NCI-H345 treated with DMSO at 0.1 percent for 48 hours (cell line): ENCODE data around the gene CD81.

Source experiments
- DNase-seq: peaks from one replicate; lab custom pipeline; 2025; ENCODE audit not compliant: unreplicated experiment; lab: John Stamatoyannopoulos, UW

The CD81 gene

DNA sequence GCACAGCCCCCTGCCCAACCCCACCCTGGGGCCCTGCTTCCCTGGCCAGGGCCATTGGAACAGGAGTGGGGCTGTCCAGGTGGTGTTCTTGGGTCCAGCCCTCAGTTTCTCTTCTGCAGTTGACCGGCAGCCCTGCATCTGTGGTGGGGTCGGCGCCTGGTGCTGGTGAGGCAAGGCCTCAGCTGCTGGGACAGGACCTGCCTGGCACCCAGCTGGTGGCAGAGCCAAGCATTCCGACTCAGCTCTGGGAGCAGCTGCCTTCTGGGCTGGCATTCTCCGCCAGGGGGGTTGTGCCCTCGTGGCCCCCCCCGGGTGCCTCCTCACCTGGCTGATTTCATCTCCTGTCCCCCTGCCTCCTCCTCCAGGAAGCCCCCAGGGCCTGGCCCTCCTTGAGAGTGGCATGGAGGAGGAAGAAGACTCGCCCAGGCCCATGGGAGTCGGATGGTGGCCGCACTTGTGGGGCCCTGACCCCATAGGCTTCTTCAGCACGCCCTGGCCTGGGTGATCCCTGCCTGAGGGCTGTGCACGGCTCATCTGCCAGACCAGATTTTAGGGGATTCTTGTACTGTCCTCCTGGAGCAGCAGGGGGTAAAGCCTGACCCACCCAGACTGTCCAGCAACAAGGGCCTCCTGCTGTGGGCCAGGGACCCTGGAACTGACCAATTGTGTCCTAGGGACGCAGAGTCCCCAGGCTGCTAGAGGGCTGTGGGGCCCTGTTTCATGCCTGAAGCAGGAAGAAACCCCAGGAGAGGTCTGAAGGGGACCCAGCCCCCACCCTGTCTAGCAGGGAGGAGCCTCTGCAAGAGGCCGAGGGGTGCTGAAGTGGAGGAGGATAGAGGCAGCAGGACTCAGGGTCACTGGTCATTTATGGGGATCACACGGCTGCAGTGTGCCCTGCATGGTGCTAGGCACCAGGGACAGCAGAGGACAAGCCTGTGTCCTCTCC lies 11.6 kb downstream of the CD81 start:
- DNase-seq = no peak

DNA sequence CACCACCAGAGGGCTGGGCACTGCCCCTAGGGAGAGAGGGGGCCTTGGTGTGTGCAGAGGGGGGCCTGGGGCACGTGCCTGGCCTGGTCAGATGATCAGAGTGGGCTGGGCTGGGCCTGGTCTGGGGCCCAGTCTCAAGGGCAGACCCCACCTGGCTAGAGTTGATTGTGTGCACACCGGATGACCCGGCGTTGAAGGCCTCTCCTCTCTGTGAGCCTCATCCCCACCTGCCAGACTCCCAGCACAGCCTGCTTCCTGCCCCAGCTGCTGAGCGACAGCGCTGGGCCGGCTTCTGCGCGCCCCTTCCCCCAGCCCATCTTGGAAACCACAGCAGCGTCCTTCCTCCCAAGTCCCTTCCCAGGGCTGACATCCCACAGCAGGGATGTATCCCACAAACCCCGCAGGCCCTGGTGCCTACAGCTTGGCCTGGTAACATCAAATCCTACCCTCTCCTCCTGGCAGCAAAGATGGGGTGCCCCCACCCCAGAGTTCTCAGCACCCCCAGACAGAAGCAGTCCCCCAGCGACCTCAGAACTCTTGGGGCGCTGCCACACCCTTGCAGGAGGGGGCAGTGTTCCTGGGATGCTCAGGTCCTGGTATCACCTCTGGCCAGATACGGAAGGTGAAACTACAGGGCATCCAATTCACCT lies 12.4 kb downstream of the CD81 start:
- DNase-seq = no peak

DNA sequence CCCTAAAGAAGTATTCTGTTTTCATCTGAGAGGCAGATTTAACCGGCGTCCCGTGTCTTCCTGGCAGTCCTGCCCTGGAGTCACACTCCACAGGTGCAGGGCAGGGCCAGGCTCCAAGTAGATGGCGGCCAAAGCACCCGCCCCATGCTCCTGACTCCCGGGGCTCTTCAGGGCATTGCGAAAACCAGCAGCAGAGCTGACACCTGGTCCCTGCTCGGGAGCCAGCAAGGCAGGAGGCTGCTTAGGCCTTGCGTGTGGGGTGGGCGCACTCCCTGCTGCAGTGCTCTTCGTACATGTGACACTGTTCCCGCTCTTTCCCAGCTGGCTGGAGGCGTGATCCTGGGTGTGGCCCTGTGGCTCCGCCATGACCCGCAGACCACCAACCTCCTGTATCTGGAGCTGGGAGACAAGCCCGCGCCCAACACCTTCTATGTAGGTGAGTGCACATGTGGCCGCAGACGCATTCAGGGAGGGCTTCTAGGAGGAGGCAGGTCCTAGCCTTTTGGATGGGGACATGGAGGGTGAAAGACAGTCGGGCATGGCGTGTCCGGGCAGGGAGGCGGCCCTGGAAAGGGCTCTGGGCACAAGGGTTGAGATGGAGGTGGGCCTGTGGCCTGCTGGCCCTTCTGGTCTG lies 13.1 kb downstream of the CD81 start:
- no peak for DNase-seq

DNA sequence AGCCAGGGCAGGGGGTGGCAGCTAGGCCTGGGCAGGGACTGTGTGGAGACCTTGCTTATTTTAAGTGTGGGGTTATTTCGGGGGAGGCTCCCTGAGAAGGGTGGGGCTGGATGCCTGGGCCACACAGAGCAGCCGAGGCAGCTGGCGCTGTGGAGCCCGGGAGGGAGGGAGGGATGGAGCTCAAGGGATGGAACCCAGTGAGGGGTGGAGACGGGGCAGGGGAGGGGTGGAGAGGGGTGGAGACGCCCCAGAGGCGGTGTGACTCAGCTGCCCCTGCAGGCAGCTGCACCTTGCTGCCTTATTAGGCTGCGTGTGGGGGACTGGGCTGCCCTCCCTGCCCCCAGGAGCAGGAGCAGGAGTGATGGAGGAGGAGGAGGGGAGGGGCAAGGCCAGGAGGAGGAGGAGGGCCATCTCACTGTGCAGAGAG lies 13.6 kb downstream of the CD81 start:
- peak; percentile 23 for DNase-seq

DNA sequence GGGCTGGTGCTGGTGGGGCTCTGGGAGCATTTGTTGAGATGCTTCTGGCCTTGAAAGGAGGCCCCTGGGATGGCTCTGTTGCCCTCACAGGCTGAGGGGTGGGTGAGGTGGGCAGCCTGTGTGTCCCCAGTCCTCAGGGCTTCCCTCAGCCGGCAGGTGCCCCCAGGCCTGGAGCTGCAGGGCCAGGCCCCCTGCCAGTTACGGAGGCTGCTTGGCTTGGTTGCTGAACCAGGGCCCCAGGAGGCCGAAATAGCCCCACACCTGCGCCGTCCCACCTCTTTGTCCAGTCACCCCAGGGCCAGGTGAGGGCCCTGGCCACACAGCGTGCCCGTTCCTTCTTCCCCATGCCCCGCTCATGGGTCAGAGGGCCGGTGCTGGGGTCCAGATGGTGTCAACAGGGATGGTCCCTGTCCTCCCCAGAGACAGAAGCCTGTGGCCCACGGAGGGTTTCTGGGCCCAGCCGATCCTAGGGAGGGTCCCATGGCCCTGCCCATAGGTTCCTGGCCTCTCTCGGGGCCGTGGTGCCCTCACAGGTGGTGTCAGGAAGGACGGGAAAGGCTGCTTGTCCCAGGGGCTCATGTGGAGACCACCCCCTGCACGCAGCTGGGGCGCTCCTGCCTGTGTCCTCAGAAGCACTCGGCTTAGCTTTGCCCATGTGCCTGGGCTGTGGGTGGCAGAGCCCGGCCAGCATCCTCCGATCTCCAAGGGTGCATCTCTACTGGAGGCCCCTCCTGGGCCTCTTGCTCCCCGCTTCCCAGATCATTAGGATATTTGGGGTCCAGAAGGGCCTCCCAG lies 14.3 kb downstream of the CD81 start:
- DNase-seq = no peak

DNA sequence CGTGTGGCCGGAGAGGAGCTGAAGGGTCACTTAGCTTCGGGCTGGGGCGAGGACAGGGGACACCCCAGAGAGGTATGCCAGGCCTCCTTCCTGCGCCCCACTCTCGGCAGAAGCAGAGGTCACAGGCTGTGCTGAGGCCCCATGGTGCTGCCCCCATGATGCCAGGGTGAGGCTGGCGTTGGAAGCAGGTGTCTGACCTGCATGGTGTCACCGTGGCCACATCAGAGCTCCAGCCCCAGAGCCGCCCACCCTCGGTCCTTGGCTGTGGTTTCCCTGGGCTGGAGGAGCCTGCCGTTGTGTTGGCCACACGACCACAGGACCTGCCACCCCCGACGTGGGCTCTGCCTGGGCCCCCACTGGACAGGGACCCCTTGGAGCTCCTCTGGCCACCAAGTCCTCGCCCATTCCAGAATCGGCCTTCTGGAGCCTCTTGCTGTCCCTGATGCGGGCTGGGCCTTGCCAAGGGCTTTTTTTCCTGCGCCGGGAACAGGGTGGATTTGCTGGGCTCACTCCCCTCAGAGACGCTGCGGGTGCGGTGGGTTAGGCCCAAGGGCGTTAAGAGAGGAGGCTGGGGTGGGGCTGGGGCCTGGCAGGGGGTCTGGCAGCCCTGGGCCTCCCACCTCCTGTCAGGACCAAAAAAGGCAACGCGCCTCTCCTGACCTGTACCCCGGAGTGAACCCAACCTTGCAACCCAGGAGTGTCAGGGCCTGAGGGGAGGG lies 15.3 kb downstream of the CD81 start:
- no peak for DNase-seq

DNA sequence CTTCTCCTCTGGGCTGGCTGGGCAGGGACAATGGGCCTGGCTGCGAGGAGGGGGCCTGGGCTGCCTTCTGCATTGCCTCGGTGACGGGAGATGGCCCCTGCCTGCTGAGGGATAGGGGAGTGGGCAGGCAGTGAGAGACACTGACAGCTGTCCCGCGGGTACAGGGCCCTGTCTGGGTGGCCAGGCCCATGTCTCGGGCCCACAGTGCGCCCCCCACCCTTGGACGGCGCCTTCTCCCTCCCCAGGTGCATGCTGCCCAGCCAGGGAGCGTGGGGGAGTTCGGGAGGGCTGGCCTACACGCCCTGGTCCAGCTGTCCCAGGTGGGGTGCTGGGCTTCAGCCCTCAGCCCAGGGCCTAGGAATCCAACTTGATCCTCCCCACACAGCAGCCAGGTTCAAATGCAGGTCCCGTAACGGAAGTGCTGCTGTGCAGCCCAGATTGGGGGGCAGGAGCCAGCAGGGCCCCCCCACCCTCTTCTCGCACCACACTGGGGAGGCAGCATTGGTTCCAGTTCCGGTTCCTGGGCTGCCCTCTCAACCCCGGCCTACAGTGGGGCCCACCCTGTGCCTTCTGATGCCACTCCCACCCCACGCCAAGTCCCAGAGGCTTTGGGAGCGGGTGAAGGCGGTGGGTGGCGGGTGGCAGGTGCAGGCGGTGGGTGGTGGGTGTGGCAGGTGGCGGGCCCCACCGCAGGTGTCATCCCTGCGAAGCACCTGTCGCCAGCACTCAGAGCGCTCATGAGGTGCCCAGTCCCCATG lies 16.2 kb downstream of the CD81 start:
- no peak for DNase-seq

DNA sequence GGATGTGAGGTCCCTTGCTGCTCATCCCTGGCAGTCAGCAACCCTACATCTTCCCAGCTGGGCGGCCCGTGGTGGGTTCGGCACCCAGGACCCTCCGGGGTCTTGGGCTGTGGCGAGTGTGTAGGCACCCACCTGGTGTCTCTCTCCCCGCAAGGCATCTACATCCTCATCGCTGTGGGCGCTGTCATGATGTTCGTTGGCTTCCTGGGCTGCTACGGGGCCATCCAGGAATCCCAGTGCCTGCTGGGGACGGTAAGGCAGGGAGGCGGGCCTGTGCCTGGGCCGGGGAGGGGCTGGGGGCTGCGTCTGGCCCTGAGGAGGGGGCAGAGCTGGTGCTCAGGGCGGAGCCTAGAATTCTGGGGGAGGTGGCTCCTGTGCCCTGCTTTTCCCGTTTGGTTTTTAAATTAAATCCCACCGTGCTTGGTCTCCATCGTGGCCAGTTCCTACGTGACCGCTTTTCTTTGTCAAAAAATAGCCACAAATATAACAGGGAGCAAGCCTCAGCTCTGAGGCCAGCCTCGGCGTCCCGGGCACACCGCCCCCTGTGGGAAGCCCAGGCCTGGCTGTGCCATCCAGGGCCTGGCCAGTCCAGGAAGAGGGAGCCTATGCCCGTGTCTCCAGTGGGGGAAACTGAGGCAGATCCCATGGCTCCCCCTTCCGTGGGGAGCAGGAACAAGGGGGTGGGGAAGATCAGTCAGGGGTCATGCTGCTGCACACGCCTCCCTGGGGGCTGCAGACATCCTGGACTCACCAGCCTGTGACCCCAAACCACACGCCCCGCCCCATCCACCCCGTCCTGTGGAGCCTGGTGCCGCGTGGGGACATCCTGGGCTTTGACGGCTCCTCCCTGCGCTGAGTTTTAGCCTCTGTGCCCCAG lies 17.1 kb downstream of the CD81 start:
- DNase-seq = no peak

DNA sequence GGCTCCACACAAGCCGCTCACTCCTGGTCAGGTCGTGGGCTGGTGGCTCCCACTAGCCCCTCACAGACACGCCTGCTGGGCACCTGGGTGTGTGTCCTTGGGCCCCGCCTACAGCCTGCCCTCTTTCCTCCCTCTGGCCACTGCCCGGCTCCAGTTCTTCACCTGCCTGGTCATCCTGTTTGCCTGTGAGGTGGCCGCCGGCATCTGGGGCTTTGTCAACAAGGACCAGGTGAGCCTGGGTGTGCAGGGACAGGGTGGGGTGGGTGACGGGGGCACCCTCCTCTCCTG lies 17.7 kb downstream of the CD81 start:
- no peak for DNase-seq

DNA sequence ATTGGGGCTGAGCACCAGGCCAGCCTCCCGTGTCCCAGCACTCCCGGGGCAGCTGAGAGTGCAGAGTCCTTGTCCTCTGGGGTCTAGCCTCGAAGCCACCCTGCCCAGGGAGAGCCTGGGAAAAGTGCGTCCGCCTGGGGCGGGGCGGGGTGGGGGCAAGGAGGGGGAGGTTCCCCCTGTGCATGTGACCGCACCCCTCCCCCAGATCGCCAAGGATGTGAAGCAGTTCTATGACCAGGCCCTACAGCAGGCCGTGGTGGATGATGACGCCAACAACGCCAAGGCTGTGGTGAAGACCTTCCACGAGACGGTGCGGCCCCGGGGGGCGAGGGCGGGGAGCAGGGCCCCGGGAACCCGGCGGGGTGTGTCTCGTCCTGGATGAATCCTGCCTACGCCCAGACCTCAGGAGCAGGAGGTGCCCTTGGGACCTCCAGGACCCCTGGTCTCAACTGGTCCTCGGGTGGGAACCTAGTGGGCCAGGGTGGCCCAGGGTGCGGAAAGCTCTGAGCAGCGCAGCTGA lies 18.2 kb downstream of the CD81 start:
- no peak for DNase-seq

DNA sequence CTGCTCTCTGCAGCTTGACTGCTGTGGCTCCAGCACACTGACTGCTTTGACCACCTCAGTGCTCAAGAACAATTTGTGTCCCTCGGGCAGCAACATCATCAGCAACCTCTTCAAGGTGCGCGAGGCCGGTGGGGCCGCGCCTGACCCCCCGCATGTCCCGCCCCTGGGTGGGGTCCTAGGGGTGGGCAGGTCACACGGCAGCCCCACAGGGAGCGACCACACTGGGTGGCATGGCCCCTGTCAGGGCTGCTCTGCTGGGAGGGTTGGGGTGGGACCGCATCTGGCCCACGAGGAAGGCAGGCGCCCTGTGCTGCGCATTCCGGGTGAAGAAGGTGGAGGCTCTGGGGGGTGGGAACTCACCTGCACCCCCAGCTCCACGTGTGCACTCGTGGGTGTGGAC lies 18.7 kb downstream of the CD81 start:
- no peak for DNase-seq

DNA sequence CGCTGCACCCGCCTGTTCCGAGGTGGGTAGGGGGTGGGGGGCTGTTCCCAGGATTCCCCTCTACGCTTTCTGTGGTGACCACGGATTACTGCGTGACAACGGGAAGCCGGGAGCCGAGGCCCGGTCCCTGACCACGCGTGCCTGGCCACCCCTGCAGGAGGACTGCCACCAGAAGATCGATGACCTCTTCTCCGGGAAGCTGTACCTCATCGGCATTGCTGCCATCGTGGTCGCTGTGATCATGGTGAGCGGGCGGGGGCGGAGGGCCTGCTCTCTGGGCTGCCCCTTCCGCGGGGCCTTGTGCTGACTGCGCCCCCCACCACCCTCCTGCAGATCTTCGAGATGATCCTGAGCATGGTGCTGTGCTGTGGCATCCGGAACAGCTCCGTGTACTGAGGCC lies 19.4 kb downstream of the CD81 start:
- DNase-seq = no peak

DNA sequence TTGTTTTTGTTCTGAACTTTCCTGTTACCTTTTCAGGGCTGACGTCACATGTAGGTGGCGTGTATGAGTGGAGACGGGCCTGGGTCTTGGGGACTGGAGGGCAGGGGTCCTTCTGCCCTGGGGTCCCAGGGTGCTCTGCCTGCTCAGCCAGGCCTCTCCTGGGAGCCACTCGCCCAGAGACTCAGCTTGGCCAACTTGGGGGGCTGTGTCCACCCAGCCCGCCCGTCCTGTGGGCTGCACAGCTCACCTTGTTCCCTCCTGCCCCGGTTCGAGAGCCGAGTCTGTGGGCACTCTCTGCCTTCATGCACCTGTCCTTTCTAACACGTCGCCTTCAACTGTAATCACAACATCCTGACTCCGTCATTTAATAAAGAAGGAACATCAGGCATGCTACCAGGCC lies 19.9 kb downstream of the CD81 start:
- DNase-seq = no peak

DNA sequence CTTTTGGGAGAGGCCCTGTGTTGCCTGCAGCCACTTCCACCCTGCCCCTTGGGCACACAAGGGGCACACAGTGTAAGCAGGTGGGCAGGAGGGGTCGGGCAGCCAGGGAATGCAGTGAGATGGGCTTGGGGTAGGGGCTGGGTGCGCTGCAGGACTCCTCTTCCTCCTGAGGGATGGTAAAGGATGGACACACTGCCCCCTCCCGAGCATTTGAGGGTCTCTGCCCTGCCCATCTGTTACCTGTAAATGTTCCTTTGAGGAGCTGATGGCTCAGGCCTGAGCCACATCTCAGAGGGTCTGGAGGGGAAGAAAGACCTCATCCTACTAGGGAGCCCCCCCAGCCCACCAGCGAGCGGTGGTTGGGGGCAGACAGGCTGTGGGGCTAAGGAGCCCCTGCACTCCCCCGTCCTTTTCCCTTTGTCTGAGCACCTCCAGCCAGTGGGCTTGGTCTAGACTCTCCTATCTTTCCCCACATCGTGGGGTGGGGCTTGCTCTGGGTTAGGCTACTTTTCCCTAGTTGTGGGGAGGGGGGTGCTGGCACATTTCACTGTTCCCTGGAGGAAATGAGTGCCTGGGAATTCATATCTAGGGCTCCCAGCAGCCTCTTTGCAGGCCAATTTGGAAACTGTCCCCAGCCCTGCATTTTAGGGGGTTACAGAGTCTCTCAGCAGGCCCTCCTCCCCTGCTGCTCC lies 21.7 kb downstream of the CD81 start:
- DNase-seq = no peak

DNA sequence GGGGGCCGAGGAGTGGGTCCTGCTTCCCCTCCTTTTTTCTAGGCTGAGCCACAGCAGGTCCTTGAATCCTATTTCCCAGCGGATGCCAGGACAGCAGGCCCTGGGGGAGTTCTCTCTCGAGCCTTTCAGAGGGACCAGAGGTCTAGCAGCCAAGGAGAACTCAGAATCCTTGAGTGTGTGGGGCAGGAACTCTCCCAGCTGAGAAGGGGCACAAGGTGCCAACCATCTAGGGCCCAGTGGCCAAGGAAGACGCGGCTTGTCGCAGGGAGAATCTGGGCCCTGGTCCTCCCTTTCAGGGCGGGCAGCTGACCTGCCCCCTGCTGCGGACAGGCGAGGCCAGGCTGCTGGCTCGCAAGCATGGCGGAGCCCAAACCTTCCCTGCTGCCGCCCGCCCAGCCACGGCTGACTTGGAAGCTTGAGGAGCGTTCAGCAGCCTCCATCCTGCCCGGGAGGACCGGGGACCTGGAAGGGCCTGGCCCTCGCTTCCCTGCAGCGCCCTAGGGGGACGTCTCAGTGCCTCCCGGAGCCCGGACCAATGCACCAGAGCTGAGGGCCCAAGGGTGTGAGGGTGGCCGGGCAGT lies 22.5 kb downstream of the CD81 start:
- no peak for DNase-seq

DNA sequence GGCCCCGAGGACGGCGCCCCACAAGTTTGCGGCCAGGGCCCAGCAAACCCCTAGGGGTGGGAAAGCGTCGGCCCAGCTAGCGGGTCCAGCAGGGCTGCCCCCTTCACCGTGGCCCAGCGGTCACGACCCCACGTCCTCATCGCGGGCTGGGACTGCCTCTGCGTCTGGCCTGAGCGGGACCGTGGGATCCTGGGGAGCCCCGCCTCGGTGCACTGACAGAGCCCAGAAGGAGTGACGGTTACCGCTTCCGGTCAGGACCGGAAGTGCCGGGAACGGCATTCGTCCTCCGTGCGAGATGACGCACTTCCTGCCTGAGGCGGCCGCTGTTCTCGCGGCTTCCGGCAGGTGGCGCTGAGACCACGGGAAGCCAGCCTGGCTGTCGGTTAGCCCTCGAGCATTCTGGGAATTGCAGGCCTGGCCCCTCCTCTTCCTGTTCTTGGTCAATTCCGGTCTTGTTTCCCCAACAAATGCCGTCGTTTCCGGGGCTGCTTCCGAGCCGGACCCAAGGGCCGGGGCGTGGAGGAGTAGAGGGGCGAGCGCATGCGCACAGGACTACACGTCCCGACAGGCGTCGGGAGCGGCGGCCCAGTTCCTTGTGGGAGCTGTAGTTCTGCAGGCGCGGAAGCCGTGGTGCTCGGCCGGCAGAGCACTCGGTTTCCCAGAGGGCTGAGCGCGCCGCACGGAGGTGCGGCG lies 23.1 kb downstream of the CD81 start, which contains the start of gene TSSC4:
TSS of gene TSSC4 (plus strand) at position 682 of the 693 bp plus-strand sequence. CDS start 1,884 bp downstream, outside the sequence.
- peak; percentile 99 for DNase-seq

DNA sequence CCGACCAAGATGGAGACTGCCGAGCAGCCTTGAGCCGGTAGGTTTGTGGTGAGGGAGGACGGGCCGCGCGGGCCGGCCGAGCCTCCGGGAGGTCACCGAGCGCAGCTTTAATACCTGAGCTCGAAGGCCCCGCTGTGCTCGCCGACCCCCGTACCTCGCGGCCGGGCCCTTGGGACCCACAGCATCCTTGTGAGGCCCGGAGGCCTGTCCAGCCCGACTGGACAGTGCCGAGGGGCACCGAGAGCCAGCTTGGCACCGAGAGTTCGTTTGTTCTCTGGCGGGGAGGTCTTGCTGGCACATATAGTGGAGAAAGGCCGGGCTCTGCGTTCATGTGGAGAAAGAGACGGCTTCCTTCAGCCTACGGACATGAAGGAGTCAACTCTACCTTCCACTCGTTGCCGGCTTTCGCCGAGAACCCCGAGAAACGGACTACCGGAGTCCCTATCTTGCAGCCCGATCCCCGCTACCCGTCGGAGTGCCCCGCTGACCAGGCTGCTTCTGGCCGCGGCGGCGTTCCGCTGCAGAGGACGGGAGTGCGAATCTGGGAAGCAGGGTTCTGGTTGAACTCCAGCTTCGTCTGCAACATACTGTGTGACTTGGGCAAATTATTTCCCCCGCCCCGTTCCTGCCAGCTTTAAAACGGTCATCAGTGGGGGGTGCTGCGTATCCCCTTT lies 23.8 kb downstream of the CD81 start:
- DNase-seq = no peak
